KMS-11 (cell line): ENCODE results near the gene GOLT1A.

Experiments
- H2AFZ ChIP-seq: fragments of 200-600 bp; sonication (generic); 2 replicates; pipeline ENCODE4 v1.6.1; 2016; ENCODE audit warnings: antibody characterized with exemption, mixed run types, low read depth
- H3K27ac ChIP-seq: fragments of 200-600 bp; sonication (generic); 2 replicates; pipeline ENCODE4 v1.6.1; 2016; ENCODE audit warnings: mild to moderate bottlenecking, mixed run types
- H3K27me3 ChIP-seq: fragments of 200-600 bp; sonication (generic); 2 replicates; pipeline ENCODE4 v1.6.1; 2017; ENCODE audit warnings: mild to moderate bottlenecking, low read depth, mixed run types, moderate library complexity; ENCODE audit not compliant: insufficient read depth
- H3K36me3 ChIP-seq: fragments of 200-600 bp; sonication (generic); 2 replicates; pipeline ENCODE4 v1.6.1; 2017; ENCODE audit warnings: mild to moderate bottlenecking, mixed run types; ENCODE audit not compliant: insufficient read depth
- H3K4me1 ChIP-seq: fragments of 200-600 bp; sonication (generic); 2 replicates; pipeline ENCODE4 v1.6.1; 2016; ENCODE audit warnings: mild to moderate bottlenecking, low read depth, mixed run types; ENCODE audit not compliant: poor library complexity, severe bottlenecking
- H3K4me2 ChIP-seq: fragments of 200-600 bp; sonication (generic); 2 replicates; pipeline ENCODE4 v1.7.0; 2016; ENCODE audit warnings: mild to moderate bottlenecking, mixed run types
- H3K4me3 ChIP-seq: fragments of 200-600 bp; sonication (generic); IDR thresholded peaks from 2 replicates; pipeline ENCODE4 v1.6.1; 2017; ENCODE audit warnings: low read depth, low read length, mixed read lengths; ENCODE audit not compliant: insufficient read depth
- H3K79me2 ChIP-seq: fragments of 200-600 bp; sonication (generic); 2 replicates; pipeline ENCODE4 v1.6.1; 2016; ENCODE audit warnings: low read depth, mixed run types; ENCODE audit not compliant: insufficient read depth
- H3K9ac ChIP-seq: fragments of 200-600 bp; sonication (generic); 2 replicates; pipeline ENCODE4 v1.6.1; 2016; ENCODE audit warnings: mild to moderate bottlenecking, mixed run types
- H4K20me1 ChIP-seq: fragments of 200-600 bp; sonication (generic); 2 replicates; pipeline ENCODE4 v1.6.1; 2016; ENCODE audit warnings: mild to moderate bottlenecking, mixed run types; ENCODE audit not compliant: insufficient read depth
- TF ChIP-seq, protein P1 (sequence below): fragments of 200-600 bp; sonication (generic); conservative IDR thresholded peaks from 2 replicates; pipeline ENCODE4 v1.6.1; 2017; ENCODE audit warnings: low read depth, mild to moderate bottlenecking, antibody characterized with exemption, low read length, moderate library complexity, mixed read lengths

The GOLT1A gene

DNA sequence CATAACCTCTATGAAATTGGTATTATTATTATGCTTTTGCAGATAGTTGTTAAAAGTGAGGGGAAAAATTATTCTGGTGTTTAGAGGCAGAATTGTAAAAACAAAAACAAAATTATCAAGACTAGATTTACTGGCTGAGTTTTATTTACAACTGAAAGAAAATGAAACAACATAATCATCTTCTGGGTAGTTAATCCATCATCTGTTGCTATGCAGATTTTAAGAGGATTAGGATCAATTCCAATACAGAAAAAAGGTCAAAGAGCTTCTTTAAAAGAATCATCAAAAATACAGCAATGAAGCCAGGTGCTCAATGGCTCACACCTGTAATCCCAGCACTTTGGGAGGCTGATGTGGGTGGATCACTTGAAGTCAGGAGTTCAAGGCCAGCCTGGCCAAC lies 8.3 kb downstream of the GOLT1A start:
- no peaks in the 10 kb centered on the region for H4K20me1 ChIP-seq
- H3K4me3 ChIP-seq, result no peak overlapping the region
- H3K79me2 ChIP-seq, result no peaks in the 10 kb centered on the region
- no peaks in the 10 kb centered on the region for H3K4me1 ChIP-seq
- TF ChIP-seq, protein P1, sequence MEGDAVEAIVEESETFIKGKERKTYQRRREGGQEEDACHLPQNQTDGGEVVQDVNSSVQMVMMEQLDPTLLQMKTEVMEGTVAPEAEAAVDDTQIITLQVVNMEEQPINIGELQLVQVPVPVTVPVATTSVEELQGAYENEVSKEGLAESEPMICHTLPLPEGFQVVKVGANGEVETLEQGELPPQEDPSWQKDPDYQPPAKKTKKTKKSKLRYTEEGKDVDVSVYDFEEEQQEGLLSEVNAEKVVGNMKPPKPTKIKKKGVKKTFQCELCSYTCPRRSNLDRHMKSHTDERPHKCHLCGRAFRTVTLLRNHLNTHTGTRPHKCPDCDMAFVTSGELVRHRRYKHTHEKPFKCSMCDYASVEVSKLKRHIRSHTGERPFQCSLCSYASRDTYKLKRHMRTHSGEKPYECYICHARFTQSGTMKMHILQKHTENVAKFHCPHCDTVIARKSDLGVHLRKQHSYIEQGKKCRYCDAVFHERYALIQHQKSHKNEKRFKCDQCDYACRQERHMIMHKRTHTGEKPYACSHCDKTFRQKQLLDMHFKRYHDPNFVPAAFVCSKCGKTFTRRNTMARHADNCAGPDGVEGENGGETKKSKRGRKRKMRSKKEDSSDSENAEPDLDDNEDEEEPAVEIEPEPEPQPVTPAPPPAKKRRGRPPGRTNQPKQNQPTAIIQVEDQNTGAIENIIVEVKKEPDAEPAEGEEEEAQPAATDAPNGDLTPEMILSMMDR, result no peak
- no peak overlapping the region for H3K4me2 ChIP-seq
- H3K9ac ChIP-seq, result no peak overlapping the region
- H2AFZ ChIP-seq, result no peak overlapping the region
- H3K36me3 ChIP-seq, result no peaks in the 10 kb centered on the region
- H3K27ac ChIP-seq, result no peak overlapping the region
- no peaks in the 10 kb centered on the region; the same call in 1 of the 2 replicates for H3K27me3 ChIP-seq

DNA sequence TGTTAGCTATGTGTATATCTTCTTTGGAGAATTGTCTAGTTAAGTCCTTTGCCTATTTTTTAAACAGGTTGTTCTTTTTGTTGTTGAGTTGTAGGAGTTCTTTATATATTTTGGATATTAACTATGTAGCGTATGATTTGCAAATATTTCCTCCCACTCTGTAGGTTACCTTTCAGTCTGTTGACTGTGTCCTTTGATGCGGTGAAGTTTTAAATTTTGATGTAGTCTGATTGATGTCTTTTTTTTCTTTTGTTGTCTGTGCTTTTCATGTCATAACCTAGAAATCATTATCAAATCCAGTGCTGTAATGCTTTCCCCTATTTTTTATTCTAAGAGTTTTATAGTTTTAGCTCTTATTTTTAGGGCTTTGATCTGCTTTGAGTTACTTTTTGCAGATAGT lies 8.8 kb downstream of the GOLT1A start:
- H3K36me3 ChIP-seq, result no peaks in the 10 kb centered on the region
- H3K4me1 ChIP-seq, result no peaks in the 10 kb centered on the region
- no peak overlapping the region for H3K27ac ChIP-seq
- TF ChIP-seq, protein P1, result no peak
- no peak overlapping the region for H3K9ac ChIP-seq
- H3K79me2 ChIP-seq, result no peaks in the 10 kb centered on the region
- no peak overlapping the region for H3K4me2 ChIP-seq
- no peak overlapping the region for H2AFZ ChIP-seq
- H3K4me3 ChIP-seq, result no peak overlapping the region
- H3K27me3 ChIP-seq, result no peaks in the 10 kb centered on the region; the same call in 1 of the 2 replicates
- no peaks in the 10 kb centered on the region for H4K20me1 ChIP-seq

DNA sequence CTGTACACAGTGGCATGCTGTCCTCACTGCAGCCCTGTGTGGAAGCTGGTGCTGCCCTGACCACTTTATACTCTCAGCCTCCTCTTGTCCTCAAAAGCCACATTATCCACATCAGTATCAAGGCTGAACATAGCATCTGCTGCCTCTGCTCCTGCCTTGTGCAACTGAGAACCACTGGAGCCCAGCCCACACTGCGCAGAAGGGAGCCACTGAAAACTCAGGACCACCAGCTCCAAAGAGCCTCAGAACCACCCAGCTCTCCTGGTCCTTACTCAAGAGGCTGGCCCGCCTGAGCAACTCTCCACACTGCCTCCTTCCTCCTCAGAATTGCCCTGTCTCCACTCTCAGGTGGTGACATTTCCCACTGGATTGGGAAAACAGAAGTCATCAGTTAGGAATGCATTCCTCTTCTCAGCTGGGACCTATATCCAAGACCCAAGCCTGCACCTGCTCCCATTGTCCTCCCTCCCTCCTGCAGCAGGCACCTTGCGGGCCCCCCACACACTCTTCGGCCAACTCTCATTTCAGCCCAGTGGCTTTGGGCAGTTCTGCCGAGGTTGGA lies 10.5 kb downstream of the GOLT1A start:
- TF ChIP-seq, protein P1, result no peak
- Histone ChIP-seq H3K79me2 (no peaks in the 10 kb centered on the region), H3K36me3 (no peaks in the 10 kb centered on the region), H3K4me1 (no peaks in the 10 kb centered on the region), H3K27ac (no peak overlapping the region), H4K20me1 (no peaks in the 10 kb centered on the region), H3K4me3 (no peak overlapping the region), H3K27me3 (no peaks in the 10 kb centered on the region; the same call in 1 of the 2 replicates), H2AFZ (no peak overlapping the region), H3K4me2 (no peak overlapping the region), H3K9ac (no peak overlapping the region)

DNA sequence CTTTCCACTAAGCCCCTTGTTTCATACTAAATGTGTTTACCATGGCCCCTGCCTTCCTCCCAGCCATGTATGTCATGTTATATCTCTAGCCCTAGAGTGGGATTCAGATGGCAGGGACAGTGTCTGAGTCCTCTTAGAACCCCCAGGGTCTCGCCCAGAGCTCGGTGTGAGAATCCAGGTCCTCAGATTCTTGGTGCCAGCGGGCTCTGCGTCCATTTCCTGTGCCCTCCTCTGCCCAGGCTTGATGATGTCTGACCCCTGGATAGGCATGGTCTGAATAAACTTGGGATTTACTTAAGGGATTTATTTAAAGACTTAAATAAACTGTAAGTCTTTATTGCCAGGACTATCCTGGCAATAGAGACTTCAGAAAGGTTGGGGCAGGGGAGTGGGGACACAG lies 11.3 kb downstream of the GOLT1A start:
- no peaks in the 10 kb centered on the region for H3K36me3 ChIP-seq
- H2AFZ ChIP-seq, result no peak overlapping the region
- H3K27me3 ChIP-seq, result no peaks in the 10 kb centered on the region; the same call in 1 of the 2 replicates
- H3K79me2 ChIP-seq, result no peaks in the 10 kb centered on the region
- H4K20me1 ChIP-seq, result no peaks in the 10 kb centered on the region
- no peaks in the 10 kb centered on the region for H3K4me1 ChIP-seq
- TF ChIP-seq, protein P1, result no peak
- no peak overlapping the region for H3K9ac ChIP-seq
- no peak overlapping the region for H3K4me2 ChIP-seq
- H3K4me3 ChIP-seq, result no peak overlapping the region
- no peak overlapping the region for H3K27ac ChIP-seq
